Measurements from ENCODE around the gene UEVLD.
"Not testable (repeated sequence)": the region's sequence is repeated elsewhere in the genome, so short reads cannot be mapped to it uniquely, and the experiment has no call there.

UEVLD gene

DNA sequence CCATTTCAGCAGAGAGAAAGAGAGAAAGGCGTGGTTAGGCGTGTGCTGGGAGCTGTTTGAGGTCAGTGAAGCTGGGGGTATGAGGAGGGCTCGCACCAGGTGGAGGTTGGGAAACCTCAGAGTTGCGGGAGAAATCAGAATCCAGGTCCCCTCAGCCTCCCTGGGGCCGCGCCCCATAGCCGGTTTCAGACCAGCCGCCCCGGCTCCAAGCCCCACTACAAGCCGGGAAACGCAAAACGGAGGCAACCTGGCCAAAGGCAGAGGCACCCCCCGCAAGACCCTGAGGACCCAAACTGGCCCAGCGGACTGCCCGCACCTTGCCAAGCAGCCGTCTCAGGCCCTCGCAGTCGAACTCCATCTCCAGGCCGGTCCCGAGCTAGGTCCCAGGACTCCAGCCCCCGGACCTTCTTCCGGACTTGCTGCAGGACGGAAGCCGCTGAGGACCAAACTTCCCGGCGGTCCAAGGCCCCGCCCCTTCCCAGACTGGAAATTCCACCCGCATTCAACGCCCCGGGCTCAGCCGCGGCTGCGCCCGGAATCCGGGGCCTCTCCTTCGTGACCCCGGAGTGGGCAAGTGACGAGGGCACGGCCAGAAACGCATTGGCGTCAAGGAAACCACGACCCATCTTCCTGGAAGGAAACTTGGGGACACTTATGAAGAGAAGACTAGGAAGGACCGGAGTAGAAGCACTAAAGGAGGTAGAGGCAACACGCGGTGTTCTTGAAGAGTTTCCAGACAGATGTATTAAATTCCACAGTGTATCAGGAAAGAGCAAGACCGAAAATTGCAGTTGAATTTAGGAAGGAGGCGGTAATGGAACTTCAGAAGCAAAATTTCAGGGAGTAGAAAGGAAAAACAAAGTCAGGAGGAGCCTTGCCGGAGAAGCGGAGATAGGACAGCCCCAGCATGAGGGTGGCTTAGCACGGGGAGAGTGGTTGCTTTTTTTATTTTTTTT, at the start of gene UEVLD:
Gene UEVLD, minus strand, starts transcription at position 438 of the 956 bp plus-strand sequence. Its CDS starts 80 bp downstream, at position 358.
- peak; percentile 91 to 95 for DNase-seq

DNA sequence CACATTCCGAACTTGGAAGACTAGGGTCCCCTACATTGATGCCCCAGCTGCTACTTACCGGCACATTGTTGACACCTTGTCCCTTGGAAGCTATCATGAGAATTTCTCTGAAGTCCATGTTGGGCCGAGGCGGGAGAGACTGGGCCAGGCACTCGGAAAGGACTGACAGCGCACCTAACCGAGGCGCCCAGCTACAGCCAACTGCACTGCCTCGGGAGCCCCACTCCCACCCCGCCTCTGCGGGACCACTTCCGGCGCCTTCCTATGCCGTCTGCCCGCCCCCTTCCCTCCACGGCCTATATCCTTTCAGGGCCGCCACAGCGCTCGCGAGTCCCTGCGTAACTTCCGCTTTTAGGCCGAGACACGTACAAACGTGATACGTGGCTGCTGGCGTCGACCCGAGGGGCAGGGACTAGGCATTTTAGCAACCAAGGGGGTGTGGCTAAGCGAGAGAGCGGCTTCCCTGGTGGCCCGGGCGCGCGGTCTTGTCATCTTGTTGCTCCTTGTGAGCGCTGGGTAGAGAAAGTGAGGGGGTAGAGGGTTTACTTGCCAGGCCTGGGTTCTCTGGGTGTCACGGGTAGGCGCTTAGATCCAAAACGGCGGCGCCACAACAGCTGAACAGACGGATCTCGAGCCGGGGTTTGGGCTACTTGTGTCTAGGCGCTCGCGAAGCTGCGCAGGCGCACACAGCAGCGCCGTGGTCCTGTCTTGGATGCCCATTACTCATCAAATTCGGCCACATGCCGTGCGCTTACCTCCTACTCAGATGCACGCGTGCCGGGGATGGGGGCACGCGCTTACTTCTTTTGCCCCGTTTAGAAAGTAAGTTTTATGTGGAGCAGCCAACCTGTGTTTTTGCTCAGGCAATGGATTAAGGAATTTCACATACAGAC, 45.9 kb upstream of the UEVLD start, which contains the start of gene SPTY2D1:
Gene SPTY2D1, minus strand, starts transcription at position 203 of the 893 bp plus-strand sequence. Its CDS starts 85 bp downstream, at position 118.
- DNase-seq, result peak; percentile 99

DNA sequence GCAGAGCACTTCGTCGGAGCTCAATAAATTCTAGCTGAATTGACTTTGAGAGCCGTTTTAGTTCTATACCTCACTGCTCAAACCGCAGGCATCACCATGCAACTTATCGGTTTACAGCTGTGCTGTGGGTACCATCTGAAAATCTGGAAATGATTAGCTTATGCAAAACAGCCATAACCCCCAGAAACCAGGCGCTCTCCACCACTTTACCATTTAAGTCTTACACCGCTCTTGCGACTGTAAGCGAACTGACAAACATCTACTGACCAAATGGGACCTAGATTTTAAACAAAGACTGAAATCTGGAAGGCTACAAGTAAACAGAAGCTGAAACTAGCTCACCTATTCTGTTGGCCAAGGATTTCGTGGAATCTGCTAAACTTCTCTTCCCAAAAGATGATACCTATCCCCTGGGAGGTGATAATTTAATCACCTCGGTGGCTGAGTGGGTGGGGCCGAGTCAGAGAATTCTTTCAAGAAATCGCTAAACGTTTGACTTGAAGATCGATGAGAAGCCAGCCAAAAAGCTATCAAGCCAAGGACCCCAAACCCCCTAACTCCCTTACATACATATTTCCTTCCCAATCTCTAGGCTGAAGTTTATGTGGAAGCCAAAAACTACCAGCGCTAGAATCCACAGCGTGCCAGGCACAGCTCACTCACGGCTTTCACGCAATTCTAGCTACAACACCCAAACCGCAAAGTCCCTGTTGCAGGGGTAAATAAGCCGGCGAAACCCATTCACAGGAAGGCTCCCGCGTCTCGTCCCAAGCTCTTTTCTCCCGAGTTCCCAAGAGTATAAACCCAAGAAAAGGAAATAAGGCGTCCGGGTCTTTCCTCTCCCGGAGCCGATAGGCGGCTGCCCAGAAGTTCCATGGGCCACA, 45.0 kb upstream of the UEVLD start:
- no peak for DNase-seq

DNA sequence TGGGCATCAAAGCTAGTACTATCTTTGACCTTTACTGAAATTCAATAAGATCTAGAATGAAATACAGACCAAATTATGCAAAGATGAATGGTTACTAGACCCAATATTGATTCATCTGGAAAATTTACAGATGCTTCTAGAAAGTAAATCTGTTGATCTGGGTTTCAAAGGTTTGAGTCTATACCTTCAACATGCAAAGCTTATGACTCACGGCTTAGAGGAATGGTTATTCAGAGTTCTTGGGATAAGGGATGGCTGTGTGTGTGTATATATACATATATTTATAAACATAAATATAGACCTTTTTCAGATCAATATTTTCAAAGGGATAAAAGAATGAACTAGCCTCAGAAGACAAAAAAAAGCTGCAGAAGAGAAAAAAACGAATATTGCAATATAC, 44.3 kb upstream of the UEVLD start:
- no peak for DNase-seq

DNA sequence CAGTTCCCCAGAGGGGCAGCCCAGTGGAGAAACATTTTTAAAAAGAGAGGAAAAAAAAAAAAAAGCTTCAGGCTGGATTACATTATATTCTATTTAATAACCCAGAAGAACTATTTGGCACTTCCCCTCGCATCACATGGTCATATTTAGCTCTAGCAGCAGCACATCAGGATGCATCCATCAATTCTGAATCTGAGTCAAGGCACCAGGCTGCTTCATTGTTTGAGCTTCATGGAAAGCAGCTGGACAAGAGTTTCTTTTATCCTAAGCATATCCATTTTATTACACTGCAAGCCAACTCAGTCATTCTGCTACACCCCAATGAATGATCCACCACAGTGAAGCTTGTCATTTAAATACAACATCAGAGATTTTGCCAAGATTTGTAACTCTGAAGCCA, 35.6 kb upstream of the UEVLD start:
- DNase-seq, result no peak

DNA sequence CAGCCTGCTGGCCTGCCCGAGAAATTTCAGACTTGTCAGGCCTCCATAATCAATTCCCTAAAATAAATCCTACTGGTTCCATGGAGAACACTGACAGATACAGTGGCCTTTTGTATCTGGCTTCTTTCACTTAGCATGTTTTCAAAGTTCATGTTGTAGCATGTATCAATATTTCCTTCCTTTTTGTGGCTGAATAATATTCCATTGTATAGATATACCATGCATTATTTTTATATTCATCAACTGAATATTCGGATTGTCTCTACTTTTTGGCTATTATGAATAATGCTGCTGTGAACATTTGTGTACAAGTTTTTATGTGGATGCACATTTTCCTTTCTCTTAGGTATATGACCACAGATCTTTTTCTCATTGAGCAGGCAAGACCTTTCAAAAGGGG, 35.2 kb upstream of the UEVLD start:
- DNase-seq, result no peak

DNA sequence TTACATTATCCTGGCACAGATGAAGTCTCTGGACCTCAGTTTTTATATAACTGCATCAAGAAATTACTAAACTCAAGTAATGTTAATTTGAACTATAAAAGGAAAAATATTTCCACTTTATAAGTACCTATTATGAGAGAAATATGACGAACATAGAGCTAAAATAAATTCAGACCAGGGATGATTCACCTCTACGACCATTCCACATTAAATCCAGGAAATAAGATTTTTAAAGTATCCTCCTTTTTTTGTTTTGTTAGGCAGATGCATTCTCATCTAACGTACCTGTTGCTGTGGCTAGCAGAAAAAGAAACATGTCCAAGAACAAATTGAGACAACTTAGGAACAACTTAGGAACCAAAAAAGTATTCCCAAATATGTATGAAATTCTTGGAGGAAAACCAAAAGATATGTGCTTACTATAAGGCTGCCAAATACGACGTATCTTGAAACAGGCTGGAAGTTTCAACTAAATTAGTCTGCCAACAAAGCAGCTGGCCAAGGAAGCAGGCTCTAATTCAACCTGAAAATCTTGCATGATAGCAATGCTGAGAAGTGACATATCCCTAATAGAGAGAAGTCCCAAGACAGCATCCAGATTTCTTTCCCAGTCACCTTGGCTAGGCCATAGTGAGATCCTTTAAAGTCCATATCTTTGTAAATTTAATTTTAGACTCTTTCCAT, 29.9 kb upstream of the UEVLD start:
- DNase-seq, result no peak

DNA sequence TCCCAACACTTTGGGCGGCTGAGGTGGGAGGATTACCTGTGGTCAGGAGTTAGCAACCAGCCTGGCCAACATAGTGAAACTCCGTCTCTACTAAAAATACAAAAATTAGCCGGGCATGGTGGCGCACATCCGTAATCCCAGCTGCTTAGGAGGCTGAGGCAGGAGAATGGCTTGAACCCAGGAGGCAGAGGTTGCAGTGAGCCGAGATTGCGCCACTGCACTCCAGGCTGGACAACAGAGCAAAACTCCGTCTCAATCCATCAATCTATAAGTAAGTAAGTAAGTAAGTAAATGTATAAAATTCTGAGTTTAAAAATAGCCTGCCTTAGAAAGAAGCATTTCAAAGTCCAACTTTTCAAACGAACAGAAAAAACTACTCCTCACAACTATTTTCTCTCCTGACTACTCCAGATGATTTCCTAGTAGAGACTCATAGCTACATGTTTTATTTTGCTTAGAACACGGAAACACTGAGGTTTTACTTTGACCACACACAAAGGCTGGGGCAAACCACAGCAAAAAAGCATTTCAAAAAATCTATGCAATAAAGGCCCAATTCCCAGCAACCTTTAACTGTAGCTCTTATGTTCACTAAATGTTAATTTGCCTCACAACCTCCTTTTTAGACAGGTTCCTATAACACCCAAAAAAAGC, 29.3 kb upstream of the UEVLD start:
- peak in 1 of 2 donors; percentile 6 for DNase-seq

DNA sequence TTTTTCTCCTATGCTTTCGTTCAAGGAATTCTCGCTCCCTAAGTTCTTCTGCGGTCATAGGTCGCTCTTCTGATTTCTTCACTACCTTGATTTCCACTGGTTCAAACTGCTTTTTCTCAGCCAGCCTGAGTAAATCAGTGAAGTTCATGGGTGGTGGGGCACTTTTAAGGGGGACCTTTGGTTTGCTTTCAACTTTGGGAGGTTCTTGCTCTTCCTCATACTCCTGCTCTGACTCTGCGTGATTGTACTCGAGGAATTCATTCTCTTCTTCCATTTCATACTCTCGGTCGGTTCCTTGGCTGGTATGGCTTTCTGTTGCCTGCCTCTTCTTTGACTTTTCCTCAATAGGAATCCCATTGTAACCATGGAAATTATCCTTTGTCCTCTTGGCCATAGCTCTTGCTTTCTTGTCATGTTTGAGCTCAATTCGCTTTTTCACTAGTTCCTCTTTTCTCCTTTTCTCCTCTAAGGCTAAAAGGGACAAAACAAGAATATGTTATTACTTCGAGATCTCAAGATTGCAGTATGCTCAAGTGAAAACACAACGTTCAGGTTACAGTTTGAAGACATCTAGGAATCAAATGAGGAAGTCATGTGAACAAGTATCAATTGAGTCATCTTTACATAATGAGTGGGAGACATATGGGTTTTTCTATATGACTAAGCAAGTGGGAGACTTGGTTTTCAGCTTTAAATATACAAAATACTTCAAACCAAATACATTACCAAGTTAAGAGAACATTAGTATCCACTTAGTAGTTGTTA, 27.3 kb upstream of the UEVLD start:
- DNase-seq, result peak; percentile 82 to 94

DNA sequence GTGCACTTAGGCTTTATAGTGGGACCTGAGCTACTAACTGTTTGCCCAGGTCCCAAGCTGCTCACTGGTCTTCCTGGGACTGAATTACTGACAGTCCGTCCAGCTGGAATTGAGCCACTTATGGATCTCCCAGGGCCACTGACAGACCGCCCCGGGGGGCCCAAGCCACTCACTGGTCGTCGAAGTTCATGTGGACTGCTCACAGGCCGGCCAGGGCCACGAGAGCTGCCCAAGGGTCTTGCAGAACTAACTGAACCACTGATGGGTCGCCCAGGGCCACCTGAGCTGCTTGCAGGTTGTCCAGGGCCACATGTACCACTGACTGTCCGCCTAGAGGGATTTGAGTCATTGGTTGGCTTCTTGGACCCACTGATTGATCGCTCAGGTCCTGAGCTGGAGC, 26.1 kb upstream of the UEVLD start:
- no peak for DNase-seq

DNA sequence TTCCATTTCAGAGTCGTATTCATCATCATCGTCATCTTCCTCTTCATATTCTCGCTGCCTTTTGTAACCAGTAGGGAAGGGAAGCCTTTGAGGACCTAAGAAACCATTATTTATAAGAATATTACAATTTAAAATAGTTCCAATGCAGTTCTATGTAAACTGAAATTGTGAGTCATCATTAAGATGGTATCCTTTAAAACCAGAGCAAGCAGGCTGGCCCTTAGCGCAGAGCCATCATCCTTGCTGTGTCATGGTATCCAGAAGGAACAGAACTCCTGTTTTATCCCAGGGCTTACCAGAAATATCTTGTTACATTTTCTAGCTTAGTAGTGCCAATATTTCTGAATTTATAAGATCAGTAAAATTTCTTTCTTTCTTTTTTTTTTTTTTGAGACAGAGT, 23.9 kb upstream of the UEVLD start:
- no peak for DNase-seq

DNA sequence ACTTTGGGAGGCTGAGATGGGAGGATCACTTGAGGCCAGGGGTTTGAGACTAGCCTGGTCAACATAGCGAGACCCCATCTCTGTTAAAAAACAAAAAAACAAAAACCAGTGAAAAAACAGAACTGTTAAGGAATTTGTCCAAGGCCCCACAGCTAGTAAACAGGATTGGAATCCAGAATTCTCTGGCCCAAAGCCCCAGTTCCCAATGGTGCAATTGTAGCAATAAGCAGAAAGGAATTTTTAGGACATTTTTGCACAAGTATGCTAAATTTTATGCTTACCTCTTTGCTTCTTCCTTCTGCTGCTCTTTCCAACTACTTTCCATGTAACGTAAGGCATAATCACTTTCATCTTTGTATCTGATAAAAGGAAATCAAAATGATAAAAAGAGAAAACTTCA, 22.7 kb upstream of the UEVLD start:
- DNase-seq, result no peak

DNA sequence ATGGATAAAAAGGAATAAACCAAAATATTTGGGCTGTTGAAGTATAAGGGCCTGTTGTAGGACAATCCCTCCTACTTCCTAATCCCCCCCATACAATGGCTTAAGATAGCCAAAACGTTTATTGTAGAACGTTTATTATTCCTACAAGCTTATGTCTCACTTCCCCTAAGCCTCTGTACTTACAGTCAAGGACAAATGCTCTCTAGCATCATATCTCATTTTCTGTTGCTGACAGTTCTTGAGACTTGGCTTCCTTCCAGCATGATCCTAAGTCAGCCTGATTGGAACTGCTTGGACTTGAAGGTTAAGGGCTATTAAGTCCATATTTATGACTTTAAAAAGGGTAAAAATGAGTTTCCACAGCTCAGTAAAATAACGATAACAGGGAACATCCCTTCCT, 19.8 kb upstream of the UEVLD start:
- DNase-seq, result no peak

DNA sequence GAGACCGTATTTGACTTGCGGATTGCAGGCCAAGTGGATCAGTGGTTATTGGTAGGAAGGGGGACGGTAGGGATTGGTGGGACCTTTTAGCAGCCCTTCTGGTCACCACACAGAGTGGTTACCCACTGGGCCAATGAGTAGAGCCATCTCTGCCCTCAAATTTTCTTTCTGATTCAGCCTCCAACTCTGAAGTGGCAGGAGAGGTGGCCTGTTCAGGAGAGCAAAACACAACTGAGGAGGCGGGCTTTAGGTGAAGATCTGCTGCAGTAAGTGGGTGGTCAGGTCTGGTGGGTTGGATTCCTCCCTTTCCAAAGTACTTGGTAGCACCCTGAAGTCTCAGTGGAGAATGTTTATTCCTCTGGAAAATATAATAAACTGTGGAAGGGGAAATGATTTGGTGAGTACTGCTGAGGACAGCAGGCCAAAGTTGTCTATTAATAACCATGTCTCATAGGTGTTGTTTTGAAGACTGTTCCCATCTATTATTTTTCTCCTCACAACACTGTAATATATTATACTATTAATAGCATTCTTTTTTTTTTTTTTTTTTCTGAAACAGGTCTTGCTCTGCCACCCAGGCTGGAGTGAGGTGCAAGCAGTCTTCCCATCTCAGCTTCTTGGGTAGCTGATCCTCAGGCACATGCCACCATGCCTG, 12.5 kb upstream of the UEVLD start:
- DNase-seq, result no peak

DNA sequence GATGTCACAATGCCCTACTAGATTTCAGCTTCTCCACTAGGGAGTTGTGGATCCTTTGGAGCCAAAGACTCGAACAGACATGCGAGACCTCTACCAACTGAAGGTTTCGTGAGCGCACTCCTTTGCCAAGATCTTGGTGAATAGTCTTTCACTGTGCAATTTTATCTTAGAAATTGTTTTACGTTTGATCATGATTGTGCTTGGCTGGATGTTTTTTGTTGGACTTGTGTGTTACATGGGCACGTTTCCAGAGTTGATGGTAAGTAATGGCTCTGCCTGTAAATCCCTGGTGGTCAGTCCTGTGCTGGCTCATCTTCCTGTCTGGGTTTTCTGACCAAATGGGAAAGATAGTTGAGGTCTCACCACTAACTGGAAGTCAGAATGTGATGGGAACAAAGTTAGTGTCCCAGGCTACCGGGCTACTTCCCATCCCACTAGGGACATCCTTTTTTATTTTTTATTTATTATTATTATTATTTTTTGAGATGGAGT, 11.3 kb upstream of the UEVLD start, which contains the start of gene MISFA:
Gene MISFA, plus strand, starts transcription at position 51 of the 492 bp plus-strand sequence. Its CDS starts 140 bp downstream, at position 191.
- no peak for DNase-seq

DNA sequence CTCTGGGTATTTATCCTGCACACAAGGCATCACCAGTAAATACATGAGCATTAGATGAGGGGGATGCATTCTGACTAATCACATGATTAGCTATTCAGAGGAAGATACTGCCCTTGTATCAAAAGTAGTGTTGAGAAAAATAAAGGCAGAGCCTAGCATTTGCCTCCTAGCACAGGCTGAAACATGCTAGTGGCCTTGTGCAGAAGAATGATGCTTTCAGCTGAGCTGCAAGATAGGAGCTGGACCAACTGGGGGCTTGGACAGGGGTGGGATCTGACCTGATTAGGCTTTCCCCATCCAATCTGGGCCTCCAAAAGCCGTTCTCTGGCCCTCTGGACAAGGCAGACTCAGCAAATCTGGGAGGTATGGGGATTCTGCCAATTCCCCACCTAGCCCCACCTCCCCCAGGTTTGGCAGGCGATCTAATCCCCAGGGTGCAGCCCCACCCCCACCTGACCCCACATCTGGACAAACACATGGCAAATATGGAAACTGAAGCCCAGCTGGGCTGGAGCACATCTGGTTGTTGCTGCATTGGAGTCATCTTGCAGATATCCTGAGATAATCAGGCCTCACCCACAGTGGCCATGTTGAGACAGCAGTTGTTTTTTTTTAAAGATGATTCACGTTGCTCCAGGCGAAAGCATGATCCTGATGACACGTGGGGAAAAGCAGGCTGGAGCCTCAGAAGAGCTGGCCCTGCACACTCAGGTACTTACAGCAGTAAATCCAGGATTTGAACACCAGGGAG, 6.6 kb upstream of the UEVLD start:
- DNase-seq, result no peak

DNA sequence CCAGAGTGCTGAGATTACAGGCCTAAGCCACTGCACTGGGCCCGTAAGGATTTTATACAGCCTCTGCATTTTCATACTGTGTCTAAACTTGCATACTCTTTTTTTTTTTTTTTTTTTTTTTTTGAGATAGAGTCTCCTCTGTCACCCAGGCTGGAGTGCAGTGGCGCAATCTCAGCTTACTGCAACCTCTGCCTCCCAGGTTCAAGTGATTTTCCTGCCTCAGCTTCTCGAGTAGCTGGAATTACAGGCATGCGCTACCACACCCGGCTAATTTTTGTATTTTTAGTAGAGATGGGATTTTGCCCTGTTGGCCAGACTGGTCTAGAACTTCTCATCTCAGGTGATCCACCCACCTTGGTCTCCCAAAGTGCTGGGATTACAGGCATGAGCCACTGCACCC, 5.6 kb upstream of the UEVLD start:
- not testable (repeated sequence) for DNase-seq

DNA sequence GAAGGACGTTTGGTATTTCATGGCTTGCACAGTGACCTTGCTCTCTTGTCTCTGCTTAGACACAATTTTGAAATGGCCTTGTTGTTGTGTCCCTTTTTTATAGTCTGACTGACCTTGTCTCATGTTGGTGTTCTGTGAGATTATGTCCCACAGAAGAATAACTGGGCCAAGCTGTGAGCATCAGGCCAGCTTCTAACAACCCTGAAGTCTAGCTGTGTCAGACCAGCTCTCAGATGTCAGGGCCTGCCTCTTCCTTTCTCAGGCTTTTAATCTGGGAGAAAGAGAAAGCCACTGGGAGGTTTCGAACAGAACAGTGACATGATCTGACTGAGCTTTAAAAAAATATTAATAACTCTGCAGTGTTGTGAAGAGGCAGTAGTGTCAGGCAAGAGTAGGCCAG, 2.0 kb upstream of the UEVLD start:
- DNase-seq, result no peak

DNA sequence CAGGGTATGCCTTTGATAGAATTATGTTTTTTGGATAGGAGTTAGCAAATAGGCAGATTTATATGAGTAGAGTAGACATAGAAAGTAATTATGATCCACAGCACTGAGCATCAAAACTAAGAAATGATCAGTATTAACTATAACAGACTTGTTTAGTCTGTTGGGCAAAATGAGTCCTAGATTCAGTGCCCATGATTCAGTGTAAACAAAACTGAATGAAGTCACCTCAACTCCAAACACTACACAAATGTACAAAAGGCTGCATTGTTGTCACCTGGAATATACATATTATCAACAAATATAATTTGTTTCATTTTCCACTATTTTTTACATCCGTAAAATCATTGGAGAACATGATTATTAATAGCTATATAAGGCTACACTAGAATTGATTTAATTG, 6.7 kb downstream of the UEVLD start:
- no peak for DNase-seq

Measured in inflammatory macrophage treated with lipopolysaccharide for 1 hour (primary cell).